GM18861 (cell line): Measurements from ENCODE around the gene CST3.
"Not testable (repeated sequence)": the region's sequence is repeated elsewhere in the genome, so short reads cannot be mapped to it uniquely, and the experiment has no call there.

Source experiments
- ATAC-seq: cut with Tn5 transposase; IDR thresholded peaks from one replicate; pipeline ENCODE4 v1.9.1; 2021; ENCODE audit not compliant: unreplicated experiment

The CST3 gene, protein sequence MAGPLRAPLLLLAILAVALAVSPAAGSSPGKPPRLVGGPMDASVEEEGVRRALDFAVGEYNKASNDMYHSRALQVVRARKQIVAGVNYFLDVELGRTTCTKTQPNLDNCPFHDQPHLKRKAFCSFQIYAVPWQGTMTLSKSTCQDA

DNA sequence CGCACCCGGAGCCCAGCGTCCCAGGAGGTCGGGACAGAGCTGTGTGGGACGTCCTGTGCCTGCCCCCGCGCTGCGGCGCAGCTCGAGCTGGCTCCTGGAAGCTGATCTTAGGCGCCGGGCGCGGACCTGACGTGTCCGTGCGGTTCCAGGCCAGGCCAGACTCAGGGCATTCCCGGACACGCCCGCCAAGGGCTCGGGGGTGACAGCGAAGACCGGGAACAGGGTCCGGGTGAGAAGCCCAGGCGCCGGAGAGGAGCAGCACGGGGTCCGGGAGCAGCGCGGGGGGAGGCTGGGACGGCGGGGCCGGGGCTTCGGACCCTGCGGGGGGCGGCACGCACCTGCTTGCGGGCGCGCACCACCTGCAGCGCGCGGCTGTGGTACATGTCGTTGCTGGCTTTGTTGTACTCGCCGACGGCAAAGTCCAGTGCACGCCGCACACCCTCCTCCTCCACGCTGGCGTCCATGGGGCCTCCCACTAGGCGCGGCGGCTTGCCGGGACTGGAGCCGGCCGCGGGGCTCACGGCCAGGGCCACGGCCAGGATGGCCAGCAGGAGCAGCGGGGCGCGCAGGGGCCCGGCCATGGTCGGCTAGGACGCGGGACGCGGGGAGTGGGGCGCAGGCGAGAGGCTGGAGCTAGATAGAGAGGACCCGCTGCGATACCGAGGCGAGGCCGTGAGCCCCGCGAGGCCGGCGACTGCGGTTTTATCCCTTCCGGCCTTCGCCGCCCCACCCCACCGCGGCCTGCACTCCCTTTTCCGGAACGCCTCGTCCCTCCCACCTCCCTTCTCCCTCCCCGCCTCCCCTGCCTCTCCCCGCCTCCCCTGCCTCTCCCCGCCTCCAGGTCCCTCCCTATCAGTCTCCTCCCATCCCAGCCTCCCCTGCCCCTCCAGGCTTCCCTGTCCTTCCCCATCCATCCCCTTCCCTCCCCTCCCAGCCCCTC is at the start of gene CST3:
TSS of gene CST3 (minus strand) at position 674 of the 940 bp plus-strand sequence. CDS start at position 581, 93 bp downstream.
- no peak for ATAC-seq

DNA sequence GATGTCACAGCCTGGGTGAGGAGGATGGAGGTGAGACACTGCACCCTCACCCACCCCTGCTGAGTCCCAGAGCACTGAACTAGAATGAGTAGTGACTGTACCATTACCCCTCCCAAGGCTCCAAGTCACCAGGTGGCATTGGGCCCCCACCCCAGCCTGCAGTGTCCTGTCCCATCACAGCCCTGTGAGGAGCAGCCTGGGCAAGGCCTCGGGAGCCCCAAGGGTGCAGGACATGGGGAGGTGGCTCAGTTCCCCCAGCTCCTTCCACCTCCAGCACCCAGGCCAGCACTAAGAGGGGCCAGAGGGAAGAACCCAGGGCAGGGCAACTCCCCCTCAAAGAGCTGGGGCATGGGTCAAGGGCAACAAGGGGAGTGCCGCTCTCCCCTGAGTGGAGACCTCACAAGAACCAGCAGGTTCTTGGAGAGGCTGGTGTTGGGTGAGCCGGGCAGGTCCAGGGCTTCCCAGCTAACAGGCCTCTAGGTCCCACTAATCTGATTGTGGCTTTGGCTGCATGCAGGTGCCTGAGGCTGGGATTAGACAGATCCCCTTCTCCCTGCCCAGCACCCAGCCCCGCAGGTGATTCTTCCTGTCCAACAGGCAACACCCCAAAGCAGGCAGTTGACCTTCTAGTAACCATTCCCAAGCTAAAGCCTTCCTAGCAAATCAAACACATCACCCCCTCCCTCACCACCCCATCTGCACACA is 48.4 kb upstream of the CST3 start:
- ATAC-seq: no peak

DNA sequence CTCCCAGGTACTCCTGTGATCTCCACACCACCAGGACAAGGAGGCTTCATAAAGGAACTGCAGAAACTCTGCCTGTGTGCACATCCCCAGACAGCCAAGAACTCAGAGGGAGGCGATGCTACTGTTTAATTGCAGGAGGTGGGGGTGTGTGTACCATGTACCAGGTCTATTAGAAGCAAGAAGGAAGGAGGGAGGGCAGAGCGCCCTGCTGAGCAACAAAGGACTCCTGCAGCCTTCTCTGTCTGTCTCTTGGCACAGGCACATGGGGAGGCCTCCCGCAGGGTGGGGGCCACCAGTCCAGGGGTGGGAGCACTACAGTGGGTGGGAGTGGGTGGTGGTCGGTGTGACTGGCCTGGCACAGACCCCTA is 47.8 kb upstream of the CST3 start:
- ATAC-seq: not testable (repeated sequence)

DNA sequence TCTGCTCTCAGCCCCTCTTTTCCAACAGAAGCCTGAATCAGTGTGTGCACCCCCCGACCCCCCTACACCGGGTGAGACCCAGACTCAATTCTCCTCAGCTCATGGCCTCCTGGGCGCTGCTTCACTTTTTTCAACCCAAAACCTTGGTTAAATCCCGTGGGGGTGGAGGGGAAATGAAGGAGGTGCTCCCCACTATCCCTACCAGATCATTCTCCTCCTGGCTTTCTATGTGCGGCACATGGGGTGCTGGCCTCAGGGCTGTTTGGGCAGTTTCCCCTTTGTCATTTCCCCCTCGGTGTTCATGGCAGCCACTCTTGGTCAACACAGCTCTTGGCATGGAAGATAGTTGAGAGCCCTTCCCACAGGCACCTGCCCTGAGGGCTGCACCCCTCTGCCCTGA is 46.5 kb upstream of the CST3 start:
- ATAC-seq: no peak

DNA sequence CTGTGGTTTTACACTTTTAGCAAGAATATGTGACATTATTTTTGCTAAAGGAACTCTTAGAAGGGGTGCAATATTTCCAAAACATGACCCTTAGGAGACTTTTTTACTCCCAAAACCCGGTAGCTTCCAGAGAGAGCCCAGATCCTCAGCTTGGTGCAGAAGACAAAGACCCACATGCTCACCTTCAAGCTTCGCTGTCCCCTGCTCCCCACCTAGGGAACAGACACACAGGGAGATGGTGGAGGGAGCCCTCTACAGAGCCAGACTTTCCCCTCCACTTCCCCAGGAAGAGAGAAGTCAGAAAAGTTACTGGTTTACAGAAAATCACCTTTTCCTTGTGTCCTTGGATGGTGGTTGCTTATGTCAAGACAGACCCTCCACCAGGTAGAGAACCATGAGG is 46.1 kb upstream of the CST3 start:
- no peak for ATAC-seq

DNA sequence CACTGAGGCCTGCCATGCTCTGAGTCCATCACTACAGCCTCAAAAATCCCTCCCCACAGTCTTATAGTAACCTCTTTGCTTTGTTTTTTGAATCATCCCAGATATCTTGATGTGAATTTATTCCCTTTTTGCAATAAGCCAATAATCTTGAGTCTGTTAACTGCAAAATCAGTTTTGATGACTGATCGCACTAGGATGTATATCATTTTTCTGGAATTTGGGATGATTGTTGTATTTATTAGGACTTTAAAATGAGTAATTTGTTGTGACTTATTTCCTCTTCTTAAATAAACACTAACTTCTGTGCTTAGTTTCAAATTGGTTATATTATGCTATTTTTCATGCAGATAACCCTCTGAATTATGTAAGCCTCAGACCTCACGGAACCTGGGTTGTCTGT is 45.5 kb upstream of the CST3 start:
- ATAC-seq: no peak

DNA sequence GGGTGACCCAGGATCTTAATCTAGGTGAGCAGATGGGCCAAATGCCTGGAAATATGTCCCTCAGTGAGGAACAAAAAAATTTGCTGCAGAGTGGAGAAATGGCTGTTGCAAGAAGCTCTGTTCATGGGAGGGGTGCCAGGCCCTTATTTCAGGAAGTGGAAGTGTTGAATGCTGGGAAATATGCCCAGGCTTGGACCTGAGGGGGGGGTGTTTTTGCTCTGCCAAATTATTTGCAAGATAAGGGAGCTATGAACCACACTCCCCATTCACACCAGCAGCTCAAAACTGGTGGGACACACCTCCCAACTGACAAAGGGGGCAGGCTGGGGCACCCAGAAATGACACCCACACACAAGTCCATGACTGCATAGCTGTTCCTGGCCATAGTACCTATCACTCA is 42.4 kb upstream of the CST3 start:
- ATAC-seq: no peak

DNA sequence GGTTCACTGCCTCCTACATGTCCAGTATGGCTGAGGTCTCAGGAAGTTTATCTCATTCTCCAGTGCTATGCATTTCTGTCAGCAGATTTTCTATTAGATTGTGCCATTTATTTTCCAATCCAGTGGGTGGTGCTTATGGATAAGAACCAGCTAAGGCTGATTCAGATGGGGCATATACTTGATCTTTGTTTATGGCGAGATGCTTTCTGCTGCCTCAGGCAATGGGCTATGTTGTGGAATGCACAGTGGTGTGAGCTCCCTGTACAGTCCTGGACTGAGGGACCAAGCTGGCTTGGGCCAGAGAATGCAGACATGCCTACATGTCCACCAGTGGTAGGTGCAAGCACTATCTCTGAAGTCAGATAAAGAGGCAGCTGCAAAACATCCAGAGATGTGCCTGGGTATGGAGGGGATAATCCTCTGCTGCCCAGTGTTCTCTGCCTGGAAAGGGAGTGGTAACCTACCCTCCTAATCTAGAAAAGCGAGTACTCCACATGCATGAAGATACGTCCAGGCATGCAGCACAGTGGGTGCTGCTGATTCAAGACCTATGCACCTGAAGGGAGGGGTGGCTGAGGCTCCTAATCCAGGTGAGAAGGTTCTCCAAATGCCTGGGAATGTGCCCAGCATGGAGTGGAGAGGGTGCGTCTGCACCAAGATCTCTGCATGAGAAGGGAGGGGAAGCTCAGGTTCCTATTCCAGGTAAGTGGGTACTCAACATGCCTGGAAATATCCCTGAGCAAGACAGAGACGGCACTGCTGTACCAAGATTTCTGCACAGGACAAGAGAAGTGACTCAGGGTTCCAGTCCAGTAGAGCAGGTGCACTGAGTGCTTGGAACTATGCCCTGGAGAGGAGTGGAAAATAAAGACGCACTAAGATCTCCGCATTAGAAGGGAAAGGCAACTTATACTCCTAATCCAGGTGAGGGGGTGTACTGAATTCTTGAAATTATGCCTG is 41.7 kb upstream of the CST3 start:
- no peak for ATAC-seq

DNA sequence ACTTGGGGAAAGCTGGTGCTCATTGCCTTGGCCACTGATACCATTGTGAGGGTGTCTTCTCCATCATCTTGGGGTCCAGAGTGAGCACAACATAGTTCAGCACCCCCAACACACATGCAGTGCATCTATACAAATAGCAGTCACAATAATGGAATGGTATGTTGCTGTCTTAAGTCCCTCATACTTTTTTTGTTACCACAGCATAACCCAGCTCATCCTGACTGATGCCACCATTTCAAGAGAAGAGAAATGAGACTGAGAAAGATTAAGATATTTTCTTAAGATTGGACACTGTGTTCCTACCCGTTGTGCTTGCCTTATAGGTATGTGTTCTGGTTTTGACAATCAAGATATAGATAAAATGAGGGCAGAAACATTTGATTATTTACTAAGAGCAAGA is 35.5 kb upstream of the CST3 start:
- ATAC-seq: no peak

DNA sequence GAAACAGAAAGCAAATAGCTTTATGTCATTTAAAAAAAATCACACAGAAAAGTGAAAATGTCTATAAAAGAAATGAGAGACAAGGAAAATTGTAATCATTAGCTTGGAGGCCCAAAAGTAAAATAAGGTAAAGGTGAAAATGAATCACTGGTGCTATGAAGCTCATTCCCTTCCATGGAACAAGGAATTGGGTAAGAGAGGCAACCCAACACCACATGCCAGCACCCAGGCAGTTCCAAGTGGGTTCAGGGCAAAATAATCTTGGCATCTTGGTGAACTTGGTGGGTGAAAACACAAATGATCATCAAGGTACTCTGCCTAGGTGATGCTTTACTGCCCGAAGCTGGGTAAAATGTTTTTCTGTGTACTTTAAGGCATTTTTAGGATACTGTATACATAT is 34.4 kb upstream of the CST3 start:
- ATAC-seq: no peak

DNA sequence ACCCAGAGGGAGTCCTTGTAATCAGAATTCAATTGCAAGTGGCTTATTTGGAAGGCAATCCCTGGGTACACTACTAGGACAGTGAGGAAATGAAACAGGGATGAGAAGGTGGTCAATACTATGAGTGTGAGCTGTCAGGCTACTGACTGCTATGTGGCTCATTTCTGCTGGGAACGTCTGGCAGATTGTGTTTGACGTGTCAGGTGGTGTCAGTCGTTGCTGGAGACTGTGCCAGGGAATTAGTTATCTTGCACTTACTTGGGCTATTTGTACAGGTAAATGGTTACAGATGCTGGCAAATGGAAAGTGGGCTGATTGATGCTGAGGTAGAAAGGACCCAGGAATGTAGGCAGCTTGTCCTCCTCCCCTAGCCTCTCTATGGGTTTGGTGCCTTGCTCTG is 33.7 kb upstream of the CST3 start:
- ATAC-seq: no peak

DNA sequence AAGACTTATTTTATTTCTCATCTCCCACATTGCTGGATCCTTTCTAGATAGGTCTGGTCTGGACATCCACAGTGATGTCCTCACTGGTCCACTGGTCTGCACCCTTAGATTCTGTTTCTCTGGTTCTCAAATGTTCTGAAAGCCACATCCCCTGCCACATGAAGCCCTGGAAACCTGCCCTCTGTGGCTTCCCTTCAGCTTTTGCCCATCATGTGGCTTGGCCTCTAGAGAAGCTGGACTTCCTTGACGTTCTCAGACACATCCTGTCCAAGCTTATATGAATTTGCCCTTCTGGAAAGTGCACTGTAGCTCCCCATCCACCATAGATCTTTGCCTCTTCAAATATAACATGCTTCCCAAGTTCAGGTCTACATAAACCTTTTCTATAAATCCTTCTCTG is 32.6 kb upstream of the CST3 start:
- ATAC-seq: no peak

DNA sequence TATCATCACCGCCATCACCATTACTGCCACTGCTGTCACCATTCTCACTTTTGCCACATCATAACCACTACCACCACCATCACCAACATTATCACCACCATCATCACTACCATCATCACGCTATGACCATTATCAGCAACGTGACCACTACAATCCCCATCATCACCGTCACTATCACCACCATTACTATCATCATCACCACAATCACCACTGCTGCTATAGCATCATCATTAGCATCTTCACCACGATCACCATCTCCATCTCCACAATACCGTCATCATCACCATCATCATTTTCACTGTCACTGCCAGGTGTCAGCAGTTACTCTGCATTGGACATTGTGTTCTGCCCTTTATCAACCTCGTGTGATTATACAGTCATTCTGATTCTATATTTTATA is 32.1 kb upstream of the CST3 start:
- ATAC-seq: no peak

DNA sequence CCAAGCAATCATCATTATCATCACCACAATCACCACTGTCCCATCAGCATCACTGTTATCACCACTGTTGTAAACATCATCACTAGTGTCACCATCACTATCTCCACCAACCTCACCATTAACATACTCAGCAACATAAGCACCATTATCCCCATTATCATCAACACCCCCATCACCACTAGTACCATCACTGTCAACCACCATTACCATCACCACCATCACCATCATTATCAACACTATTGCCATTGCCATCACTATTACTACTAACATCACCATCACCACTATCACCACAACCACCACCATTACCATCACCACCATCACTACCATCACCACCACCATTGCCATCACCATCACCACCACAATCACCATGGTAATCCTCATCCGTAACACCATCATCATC is 31.6 kb upstream of the CST3 start:
- ATAC-seq: no peak

DNA sequence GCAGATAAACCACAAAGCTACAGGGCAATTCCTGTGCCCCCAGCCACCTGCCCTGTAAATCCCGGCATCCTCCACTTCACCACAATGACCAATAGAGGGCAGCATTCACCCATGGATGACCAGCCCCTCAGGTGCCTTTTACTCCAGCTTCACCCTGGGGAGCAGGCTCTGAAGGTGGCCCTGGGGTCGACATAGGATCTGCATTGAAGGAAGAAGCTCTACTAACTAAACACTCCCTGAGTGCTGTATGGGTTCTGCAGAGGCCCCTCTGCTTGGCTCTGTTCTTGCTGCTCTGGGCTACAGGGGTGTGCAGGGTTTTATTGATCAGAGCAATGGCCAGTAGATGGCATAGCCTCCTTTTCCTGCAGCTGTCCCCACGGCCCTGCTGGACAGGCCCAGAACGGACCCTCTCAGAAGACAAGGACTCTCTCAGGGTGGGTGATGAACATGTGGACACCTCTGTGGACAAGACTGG is 30.8 kb upstream of the CST3 start:
- ATAC-seq: no peak

DNA sequence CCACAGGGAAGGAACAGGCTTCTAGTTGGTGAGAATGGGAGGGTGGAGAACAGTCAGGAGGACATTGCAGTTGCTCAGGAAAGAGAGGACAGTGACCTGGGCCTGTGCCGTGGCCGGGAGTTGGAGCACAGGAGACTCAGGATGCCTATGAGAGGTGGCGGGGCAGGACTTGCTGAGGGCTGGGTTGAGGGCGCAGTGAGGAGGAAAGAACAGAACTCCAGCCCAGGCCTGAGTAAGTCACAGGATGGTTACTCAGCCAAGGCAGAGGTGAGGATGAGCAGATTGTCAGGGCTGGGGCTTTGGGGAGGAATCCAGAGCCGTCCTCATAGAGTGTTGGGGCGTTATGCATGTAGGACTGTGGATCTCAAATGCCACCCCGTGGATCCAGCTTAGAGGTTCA is 29.9 kb upstream of the CST3 start:
- ATAC-seq: no peak

DNA sequence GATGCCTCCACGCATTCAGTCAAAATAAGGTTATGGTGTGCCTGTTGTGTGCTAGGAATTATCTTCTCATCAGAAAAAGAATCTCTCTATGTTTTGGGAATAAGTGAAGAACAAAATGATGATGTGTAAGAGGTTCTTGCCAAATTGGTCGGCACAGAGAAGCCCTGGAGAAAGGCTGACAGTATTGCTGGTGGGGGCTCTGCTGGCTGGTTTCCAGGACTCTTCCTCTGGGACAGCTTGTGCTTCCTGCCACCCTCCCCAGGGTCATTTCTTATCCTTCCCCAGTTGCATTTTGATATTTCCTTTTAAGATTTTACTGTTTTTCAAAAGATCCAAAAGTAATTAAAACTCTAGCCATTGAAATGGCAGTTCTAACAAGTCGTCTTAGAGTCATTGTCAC is 28.9 kb upstream of the CST3 start:
- no peak for ATAC-seq

DNA sequence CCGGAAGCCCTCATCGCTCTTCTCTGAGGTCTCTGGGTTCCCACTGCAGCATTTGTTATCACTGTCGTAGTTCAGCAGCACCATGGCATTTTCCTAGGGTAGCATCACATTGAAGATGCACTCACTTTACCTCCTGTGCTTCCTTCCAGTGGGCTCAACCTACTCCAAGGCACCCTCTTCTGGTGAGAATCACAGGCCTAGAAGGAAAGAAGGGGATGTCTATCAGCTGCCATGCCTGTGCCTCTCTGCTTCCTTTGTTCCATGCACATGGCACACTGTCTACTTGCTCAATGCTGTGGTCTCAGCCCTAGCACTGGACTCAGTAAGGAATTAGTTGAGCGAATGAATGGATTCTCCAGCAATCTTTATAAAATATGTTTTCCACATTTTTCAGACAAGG is 28.4 kb upstream of the CST3 start:
- no peak for ATAC-seq

DNA sequence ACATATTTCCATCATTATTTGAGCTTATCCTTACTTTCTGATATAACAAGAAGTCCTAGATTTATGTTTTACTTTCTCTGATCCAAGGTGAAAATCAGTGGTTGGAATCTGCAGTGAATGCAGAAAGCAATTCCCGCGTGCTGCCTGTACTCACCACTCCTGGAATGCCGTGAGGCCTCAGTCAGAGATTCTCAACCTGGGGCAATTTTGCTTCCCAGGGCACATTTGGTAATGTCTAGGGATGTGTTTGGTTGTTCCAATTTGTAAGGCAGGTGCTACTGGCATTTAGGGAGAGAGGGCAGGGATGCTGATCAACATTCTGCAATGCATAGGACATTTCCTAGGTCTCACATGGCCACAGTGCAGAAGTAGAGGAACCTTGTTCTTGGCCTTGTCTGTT is 27.2 kb upstream of the CST3 start:
- no peak for ATAC-seq

DNA sequence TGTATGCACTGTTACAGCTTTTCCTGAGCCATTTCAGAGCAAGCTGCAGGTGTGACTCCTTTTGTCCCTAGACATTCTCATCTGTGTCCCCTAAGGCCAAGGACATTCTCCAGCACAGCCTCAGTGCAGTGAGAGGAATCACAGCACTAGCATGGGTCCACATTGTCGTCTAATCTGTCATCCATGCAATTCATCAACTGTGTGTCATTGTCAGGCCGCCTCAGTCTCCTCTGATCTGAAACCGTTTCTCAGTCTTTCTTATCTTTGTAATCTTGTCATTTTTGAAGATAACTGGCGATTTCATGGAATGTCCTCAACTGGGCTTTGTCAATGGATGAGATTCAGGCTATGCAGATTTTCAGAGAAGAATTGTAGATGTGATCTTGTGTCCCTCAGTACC is 26.3 kb upstream of the CST3 start:
- ATAC-seq: not testable (repeated sequence)

DNA sequence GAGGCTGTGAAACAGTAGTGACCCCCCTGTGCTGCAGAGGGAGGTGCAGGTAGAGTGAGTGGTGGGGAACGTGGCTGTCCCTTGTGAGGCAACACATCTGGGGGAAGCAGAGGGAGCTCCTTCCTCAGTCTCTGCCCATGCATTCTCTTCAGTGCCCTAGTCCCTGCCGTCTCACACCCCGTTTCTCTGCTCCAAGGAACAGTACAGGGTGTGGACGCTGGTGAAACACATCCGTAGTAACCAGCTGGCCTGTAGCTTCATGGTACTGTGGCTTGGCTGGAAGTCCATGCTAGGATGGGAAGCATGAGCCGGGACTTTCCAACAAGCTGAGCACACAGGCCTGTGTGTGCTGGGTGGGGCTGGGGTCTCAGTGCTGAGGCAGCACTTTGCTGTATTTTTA is 25.4 kb upstream of the CST3 start:
- no peak for ATAC-seq
